Measurements from ENCODE around the gene GLTP. TPM values are rescaled to one million over a fixed set of nuclear protein-coding genes. Genes with fewer than 3 reads are reported as not detected.
"Not testable (repeated sequence)": the region's sequence is repeated elsewhere in the genome, so short reads cannot be mapped to it uniquely, and the experiment has no call there.

The GLTP gene, protein sequence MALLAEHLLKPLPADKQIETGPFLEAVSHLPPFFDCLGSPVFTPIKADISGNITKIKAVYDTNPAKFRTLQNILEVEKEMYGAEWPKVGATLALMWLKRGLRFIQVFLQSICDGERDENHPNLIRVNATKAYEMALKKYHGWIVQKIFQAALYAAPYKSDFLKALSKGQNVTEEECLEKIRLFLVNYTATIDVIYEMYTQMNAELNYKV
- total RNA-seq = 10 to 100 TPM; 20.0 to 23.1 TPM
- 27.1 TPM for polyA plus RNA-seq (ENCODE audit: insufficient read depth, low read depth, low replicate concordance)
- long read RNA-seq, donor 1, transcript GLTP-201 (5 exons, 2,356 nt) = major isoform, 7 of 49 reads
- long read RNA-seq, donor 1, partial matches to known transcripts = 40 of 49 reads
- long read RNA-seq, donor 1, other reads (novel, unspliced or antisense) = 0 of 49 reads
- long read RNA-seq, donor 2, transcript GLTP-201 (5 exons, 2,356 nt) = major isoform, 7 of 7 reads
- long read RNA-seq, donor 2, partial matches to known transcripts = 0 of 7 reads
- long read RNA-seq, donor 2, other reads (novel, unspliced or antisense) = 0 of 7 reads

DNA sequence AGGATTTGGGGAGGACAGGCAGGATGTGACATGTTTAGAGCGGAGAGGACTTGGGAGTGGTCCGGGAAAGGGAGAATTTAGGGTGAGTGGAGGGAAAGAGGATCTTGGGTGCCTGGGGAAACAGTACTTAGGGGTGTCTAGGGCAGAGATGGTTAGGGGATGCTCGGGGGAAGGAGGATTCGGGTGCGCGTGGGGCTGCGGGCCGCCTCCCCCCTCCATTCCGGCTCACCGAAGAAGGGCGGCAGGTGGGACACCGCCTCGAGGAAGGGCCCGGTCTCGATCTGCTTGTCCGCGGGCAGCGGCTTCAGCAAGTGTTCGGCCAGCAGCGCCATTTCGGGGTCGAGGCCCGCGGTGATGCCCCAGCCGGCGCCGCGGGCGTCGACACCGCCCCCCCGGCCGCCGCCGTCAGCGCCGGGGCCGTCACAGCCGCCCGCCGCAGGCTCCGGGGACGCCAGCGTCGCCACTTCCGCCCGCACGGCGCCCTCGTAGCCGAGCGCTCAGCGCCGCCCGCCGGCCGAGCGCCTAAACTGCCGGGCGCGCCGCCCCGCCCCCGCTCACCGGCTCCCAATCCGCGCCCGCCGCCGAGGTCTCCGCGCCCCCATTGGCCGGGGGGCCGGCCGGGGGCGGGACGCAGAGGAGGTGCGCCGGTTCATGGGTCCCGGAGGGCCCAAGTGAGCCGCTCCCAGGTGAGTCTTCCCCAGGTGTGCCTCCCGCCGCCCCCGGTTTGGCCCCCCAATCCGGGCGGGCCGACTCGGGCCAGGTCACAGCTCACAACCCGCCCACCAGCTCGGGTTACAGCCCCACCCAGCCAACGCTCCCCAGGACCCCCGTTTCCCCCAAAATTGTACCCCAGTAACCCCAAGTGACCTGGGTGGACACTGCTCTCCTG, at the start of gene GLTP:
GLTP (minus strand) TSS at position 499 of the 889 bp plus-strand sequence; CDS start at position 332, 167 bp downstream.
- no peaks in the 10 kb centered on the region for H3K9me3 ChIP-seq
- intact Hi-C loops (cut with DNase I; ENCODE audit: low total_unique reads) = no loop called here
- TF ChIP-seq, protein P1, sequence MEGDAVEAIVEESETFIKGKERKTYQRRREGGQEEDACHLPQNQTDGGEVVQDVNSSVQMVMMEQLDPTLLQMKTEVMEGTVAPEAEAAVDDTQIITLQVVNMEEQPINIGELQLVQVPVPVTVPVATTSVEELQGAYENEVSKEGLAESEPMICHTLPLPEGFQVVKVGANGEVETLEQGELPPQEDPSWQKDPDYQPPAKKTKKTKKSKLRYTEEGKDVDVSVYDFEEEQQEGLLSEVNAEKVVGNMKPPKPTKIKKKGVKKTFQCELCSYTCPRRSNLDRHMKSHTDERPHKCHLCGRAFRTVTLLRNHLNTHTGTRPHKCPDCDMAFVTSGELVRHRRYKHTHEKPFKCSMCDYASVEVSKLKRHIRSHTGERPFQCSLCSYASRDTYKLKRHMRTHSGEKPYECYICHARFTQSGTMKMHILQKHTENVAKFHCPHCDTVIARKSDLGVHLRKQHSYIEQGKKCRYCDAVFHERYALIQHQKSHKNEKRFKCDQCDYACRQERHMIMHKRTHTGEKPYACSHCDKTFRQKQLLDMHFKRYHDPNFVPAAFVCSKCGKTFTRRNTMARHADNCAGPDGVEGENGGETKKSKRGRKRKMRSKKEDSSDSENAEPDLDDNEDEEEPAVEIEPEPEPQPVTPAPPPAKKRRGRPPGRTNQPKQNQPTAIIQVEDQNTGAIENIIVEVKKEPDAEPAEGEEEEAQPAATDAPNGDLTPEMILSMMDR (IDR thresholded peaks at IDR 0.05) = peak; percentile 30 to 85 (median 38)
- TF ChIP-seq POLR2A (IDR thresholded peaks at IDR 0.05) = no peak
- H3K36me3 ChIP-seq (ENCODE audit: low read depth, missing control alignments) = no peaks in the 10 kb centered on the region
- H3K4me3 ChIP-seq = peak within 1 kb of the TSS; percentile 73 to 76
- peak; percentile 82 for DNase-seq
- 0% methylated on average over 25 to 30 of the region's 92 CpGs for WGBS, 2 donors
- H3K27ac ChIP-seq = peak within 1 kb of the TSS in 1 of 2 donors; percentile 53
- peaks cover 4% of the 10 kb centered on the region for H3K4me1 ChIP-seq
- H3K27me3 ChIP-seq = no peaks in the 10 kb centered on the region

DNA sequence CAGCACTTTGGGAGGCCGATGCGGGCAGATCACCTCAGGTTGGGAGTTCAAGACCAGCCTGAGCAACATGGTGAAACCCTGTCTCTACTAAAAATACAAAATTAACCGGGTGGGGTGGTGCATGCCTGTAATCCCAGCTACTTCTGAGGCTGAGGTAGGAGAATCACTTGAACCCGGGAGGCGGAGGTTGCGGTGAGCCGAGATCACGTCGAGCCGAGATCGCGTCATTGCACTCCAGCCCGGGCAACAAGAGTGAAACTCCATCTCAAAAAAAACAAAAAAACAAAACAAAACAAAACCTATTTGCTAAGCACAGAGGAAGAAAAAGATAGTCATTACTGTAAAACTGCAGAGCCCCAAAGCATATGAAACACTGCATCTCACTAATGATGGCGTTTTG, 49.0 kb upstream of the GLTP start:
- 79 to 88% methylated on average over 14 of the region's 14 CpGs for WGBS, 2 donors
- H3K36me3 ChIP-seq (ENCODE audit: low read depth, missing control alignments); H3K9me3 ChIP-seq; H3K4me1 ChIP-seq; H3K4me3 ChIP-seq; intact Hi-C loops (cut with DNase I; ENCODE audit: low total_unique reads); DNase-seq; H3K27ac ChIP-seq; H3K27me3 ChIP-seq: not testable (repeated sequence)

DNA sequence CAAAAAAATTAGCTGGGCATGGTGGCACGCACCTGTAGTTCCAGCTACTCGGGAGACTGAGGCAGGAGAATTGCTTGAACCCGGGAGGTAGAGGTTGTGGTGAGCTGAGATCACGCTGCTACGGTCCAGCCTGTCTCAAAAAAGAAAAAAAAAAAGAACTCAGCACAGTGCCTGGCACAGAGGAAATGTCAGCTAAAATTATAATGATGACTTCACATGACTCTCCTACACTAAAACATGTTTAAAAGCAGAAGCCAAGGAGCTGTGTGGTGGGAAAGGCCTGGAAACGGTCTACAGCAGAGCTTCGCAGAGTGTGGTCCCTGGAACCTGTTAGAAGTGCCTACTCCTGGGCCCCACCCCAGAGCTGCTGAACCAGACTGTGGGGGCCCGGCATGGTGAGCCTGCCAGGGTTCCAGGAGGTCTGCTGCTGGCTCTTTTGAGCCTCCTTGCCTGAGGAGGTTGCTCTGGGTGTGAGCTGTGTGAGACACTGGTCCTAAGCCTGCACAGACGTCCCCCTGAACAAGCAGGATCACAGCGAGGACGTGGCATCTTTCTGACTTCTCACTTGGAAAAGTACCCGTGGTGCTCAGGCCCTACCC, 47.8 kb upstream of the GLTP start:
- Histone ChIP-seq H3K27ac (no peak overlapping the region), H3K4me3 (no peak overlapping the region), H3K9me3 (no peaks in the 10 kb centered on the region), H3K36me3 (ENCODE audit: low read depth, missing control alignments) (no peaks in the 10 kb centered on the region), H3K4me1 (no peaks in the 10 kb centered on the region), H3K27me3 (no peaks in the 10 kb centered on the region)
- no peak for DNase-seq
- WGBS, 2 donors = 81 to 89% methylated on average over 7 to 12 of the region's 12 CpGs
- TF ChIP-seq POLR2A (IDR thresholded peaks at IDR 0.05) = no peak
- TF ChIP-seq, protein P1 (IDR thresholded peaks at IDR 0.05) = no peak
- intact Hi-C loops (cut with DNase I; ENCODE audit: low total_unique reads) = no loop called here

DNA sequence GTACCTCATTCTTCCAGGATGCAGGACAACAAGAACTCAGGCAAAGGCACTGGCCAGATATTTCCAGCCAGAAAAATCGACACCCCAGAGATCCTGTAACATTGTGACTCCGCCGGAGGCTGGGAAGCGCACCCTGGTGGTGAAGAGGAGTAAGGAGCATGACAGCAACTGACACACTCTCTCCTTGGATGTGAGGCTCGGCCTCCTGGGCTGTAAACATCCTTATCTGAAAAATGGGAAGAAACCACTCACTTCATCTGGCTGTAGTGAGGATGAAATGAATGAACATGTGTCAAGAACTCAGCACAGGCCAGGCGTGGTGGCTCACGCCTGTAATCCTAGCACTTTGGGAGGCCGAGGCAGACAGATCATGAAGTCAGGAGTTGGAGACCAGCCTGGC, 47.3 kb upstream of the GLTP start:
- Histone ChIP-seq H3K9me3 (no peaks in the 10 kb centered on the region), H3K27ac (no peak overlapping the region), H3K36me3 (ENCODE audit: low read depth, missing control alignments) (no peaks in the 10 kb centered on the region), H3K4me1 (no peaks in the 10 kb centered on the region), H3K4me3 (no peak overlapping the region), H3K27me3 (no peaks in the 10 kb centered on the region)
- TF ChIP-seq, protein P1 (IDR thresholded peaks at IDR 0.05) = peak; percentile 18 to 46 (median 38)
- no peak for TF ChIP-seq POLR2A (IDR thresholded peaks at IDR 0.05)
- 74 to 80% methylated on average over 8 of the region's 8 CpGs for WGBS, 2 donors
- no peak for DNase-seq
- intact Hi-C loops (cut with DNase I; ENCODE audit: low total_unique reads) = no loop called here
